ENCODE results near the gene RNF180.
A peak's percentile ranks its signal among the peaks of the same experiment; 100 is the strongest.
"Not testable (repeated sequence)": the region's sequence is repeated elsewhere in the genome, so short reads cannot be mapped to it uniquely, and the experiment has no call there.

The RNF180 gene

GRCh38 chr5:64180661-64181343, 15.2 kb downstream of the RNF180 start:
- no peak for DNase-seq (ENCODE audit: low read depth, low spot score)

GRCh38 chr5:64181440-64181839, 15.8 kb downstream of the RNF180 start:
- DNase-seq (ENCODE audit: low read depth, low spot score): no peak

- DNase-seq (ENCODE audit: low read depth, low spot score): no peak
Observed at GRCh38 chr5:64183956-64184355, 18.3 kb downstream of the RNF180 start.

GRCh38 chr5:64184832-64185231, 19.2 kb downstream of the RNF180 start:
- no peak for DNase-seq (ENCODE audit: low read depth, low spot score)

GRCh38 chr5:64188776-64189175, 23.1 kb downstream of the RNF180 start:
- no peak for DNase-seq (ENCODE audit: low read depth, low spot score)

GRCh38 chr5:64190562-64191306, 25.1 kb downstream of the RNF180 start:
- no peak for DNase-seq (ENCODE audit: low read depth, low spot score)

GRCh38 chr5:64195981-64196380, 30.3 kb downstream of the RNF180 start:
- no peak for DNase-seq (ENCODE audit: low read depth, low spot score)

- no peak for DNase-seq (ENCODE audit: low read depth, low spot score)
Observed at GRCh38 chr5:64199425-64199824, 33.8 kb downstream of the RNF180 start.

GRCh38 chr5:64201996-64202395, 36.4 kb downstream of the RNF180 start:
- DNase-seq (ENCODE audit: low read depth, low spot score): no peak

- no peak for DNase-seq (ENCODE audit: low read depth, low spot score)
Observed at GRCh38 chr5:64206653-64207052, 41.0 kb downstream of the RNF180 start.

GRCh38 chr5:64207978-64208377, 42.3 kb downstream of the RNF180 start:
- no peak for DNase-seq (ENCODE audit: low read depth, low spot score)

- no peak for DNase-seq (ENCODE audit: low read depth, low spot score)
Observed at GRCh38 chr5:64209353-64209752, 43.7 kb downstream of the RNF180 start.

GRCh38 chr5:64210866-64211265, 45.2 kb downstream of the RNF180 start:
- peak; percentile 5 for DNase-seq (ENCODE audit: low read depth, low spot score)

- DNase-seq (ENCODE audit: low read depth, low spot score): no peak
Observed at GRCh38 chr5:64213011-64213410, 47.4 kb downstream of the RNF180 start.

- no peak for DNase-seq (ENCODE audit: low read depth, low spot score)
Observed at GRCh38 chr5:64213531-64213930, 47.9 kb downstream of the RNF180 start.

GRCh38 chr5:64214132-64214531, 48.5 kb downstream of the RNF180 start:
- DNase-seq (ENCODE audit: low read depth, low spot score): no peak

- DNase-seq (ENCODE audit: low read depth, low spot score): no peak
Observed at GRCh38 chr5:64221911-64222310, 56.3 kb downstream of the RNF180 start.

- not testable (repeated sequence) for DNase-seq (ENCODE audit: low read depth, low spot score)
Observed at GRCh38 chr5:64225286-64225981, 59.8 kb downstream of the RNF180 start.

- not testable (repeated sequence) for DNase-seq (ENCODE audit: low read depth, low spot score)
Observed at GRCh38 chr5:64227131-64227537, 61.5 kb downstream of the RNF180 start.

GRCh38 chr5:64229163-64229774, 63.6 kb downstream of the RNF180 start:
- DNase-seq (ENCODE audit: low read depth, low spot score): no peak

- DNase-seq (ENCODE audit: low read depth, low spot score): no peak
Observed at GRCh38 chr5:64260756-64261155, 95.1 kb downstream of the RNF180 start.

GRCh38 chr5:64269164-64269563, 103.5 kb downstream of the RNF180 start:
- DNase-seq (ENCODE audit: low read depth, low spot score): no peak

Data from brain pericyte (primary cell).